Measurements from ENCODE around the gene MRPL36.
"Not testable (repeated sequence)": the region's sequence is repeated elsewhere in the genome, so short reads cannot be mapped to it uniquely, and the experiment has no call there.

MRPL36 gene

GRCh38 chr5:1814183-1815020, 14.8 kb upstream of the MRPL36 start:
- DNase-seq = no peak

- no peak for DNase-seq
These were observed 11.0 kb upstream of the MRPL36 start for GRCh38 chr5:1810581-1811101.

- DNase-seq = no peak
These were observed 9.9 kb upstream of the MRPL36 start for GRCh38 chr5:1809416-1810035.

GRCh38 chr5:1808439-1808838, 8.8 kb upstream of the MRPL36 start:
- no peak for DNase-seq

GRCh38 chr5:1807451-1808185, 8.0 kb upstream of the MRPL36 start:
- DNase-seq = no peak

GRCh38 chr5:1806974-1807373, 7.3 kb upstream of the MRPL36 start:
- DNase-seq = no peak

- DNase-seq = no peak
These were observed 6.6 kb upstream of the MRPL36 start for GRCh38 chr5:1806199-1806598.

- DNase-seq = no peak
These were observed 6.1 kb upstream of the MRPL36 start for GRCh38 chr5:1805736-1806135.

GRCh38 chr5:1805326-1805725, 5.7 kb upstream of the MRPL36 start:
- DNase-seq = no peak

- DNase-seq = no peak
These were observed 4.5 kb upstream of the MRPL36 start for GRCh38 chr5:1804001-1804690.

- no peak for DNase-seq
These were observed 3.6 kb upstream of the MRPL36 start for GRCh38 chr5:1803192-1803591.

GRCh38 chr5:1801967-1802295, 2.3 kb upstream of the MRPL36 start:
- DNase-seq = peak; percentile 51

GRCh38 chr5:1801222-1801966, 1.8 kb upstream of the MRPL36 start, which contains the start of gene NDUFS6:
Gene NDUFS6 (plus strand): TSS chr5:1801407. CDS start chr5:1801418, 11 bp downstream.
- peak; percentile 95 for DNase-seq

- DNase-seq = peak; percentile 96
These were observed 1.0 kb upstream of the MRPL36 start for GRCh38 chr5:1800472-1801221.

- no peak for DNase-seq
These were observed 481 bp downstream of the MRPL36 start for GRCh38 chr5:1799110-1799601.

GRCh38 chr5:1798589-1798988, 1.0 kb downstream of the MRPL36 start:
- not testable (repeated sequence) for DNase-seq

- DNase-seq = no peak
These were observed 1.8 kb downstream of the MRPL36 start for GRCh38 chr5:1797855-1798254.

- no peak for DNase-seq
These were observed 2.4 kb downstream of the MRPL36 start for GRCh38 chr5:1797103-1797800.

GRCh38 chr5:1796371-1797102, 3.1 kb downstream of the MRPL36 start:
- DNase-seq = no peak

- DNase-seq = no peak
These were observed 3.7 kb downstream of the MRPL36 start for GRCh38 chr5:1795931-1796330.

Data from NCI-H748 treated with DMSO at 0.1 percent for 48 hours (cell line).